GM23338 (cell line): ENCODE measurements around the gene DNAH10. TPM values are rescaled to one million over a fixed set of nuclear protein-coding genes. Genes with fewer than 3 reads are reported as not detected.

Experiments
- ATAC-seq: fragments of 200-7000 bp; cut with Tn5 transposase; 3 replicates; pipeline ENCODE4 v1.9.1; 2020
- DNase-seq: peaks from one replicate; pipeline ENCODE4 v3.0.0-alpha.2; 2015; ENCODE audit warnings: low spot score
- H2AFZ ChIP-seq: fragments of 200-600 bp; sonication (generic); 2 replicates; pipeline ENCODE4 v1.8.0; 2016; ENCODE audit warnings: antibody characterized with exemption, mild to moderate bottlenecking, moderate library complexity
- H3F3A ChIP-seq: fragments of 200-600 bp; sonication (generic); replicated peaks from 2 replicates; pipeline ENCODE4 v1.8.0; 2017; ENCODE audit warnings: antibody characterized with exemption, mixed run types, low read depth
- H3K27ac ChIP-seq: fragments of 200-600 bp; sonication (generic); 2 replicates; pipeline ENCODE4 v1.6.1; 2016; ENCODE audit warnings: low read depth
- H3K27me3 ChIP-seq: fragments of 200-600 bp; sonication (generic); 2 replicates; pipeline ENCODE4 v1.8.0; 2016; ENCODE audit warnings: mild to moderate bottlenecking, mixed run types, moderate library complexity; ENCODE audit not compliant: insufficient read depth
- H3K36me3 ChIP-seq: fragments of 200-600 bp; sonication (generic); 2 replicates; pipeline ENCODE4 v1.8.0; 2016; ENCODE audit warnings: mild to moderate bottlenecking; ENCODE audit not compliant: insufficient read depth
- H3K4me1 ChIP-seq: fragments of 200-600 bp; sonication (generic); 2 replicates; pipeline ENCODE4 v1.8.0; 2016; ENCODE audit warnings: mild to moderate bottlenecking, moderate library complexity; ENCODE audit not compliant: insufficient read depth
- H3K4me2 ChIP-seq: fragments of 200-600 bp; sonication (generic); 2 replicates; pipeline ENCODE4 v1.7.1; 2017; ENCODE audit warnings: mixed run types
- H3K4me3 ChIP-seq: fragments of 200-600 bp; sonication (generic); 2 replicates; pipeline ENCODE4 v1.6.1; 2016; ENCODE audit warnings: mixed run types
- H3K79me2 ChIP-seq: fragments of 200-600 bp; sonication (generic); replicated peaks from 2 replicates; pipeline ENCODE4 v1.8.0; 2017; ENCODE audit warnings: mild to moderate bottlenecking; ENCODE audit not compliant: insufficient read depth
- H3K9me2 ChIP-seq: fragments of 200-600 bp; sonication (generic); 2 replicates; pipeline ENCODE4 v1.8.0; 2017; ENCODE audit not compliant: insufficient read depth
- H4K20me1 ChIP-seq: fragments of 200-600 bp; sonication (generic); replicated peaks from 2 replicates; pipeline ENCODE4 v1.8.0; 2017; ENCODE audit warnings: mild to moderate bottlenecking; ENCODE audit not compliant: insufficient read depth
- H3K27ac Mint-ChIP-seq: 2 replicates; pipeline ENCODE4 v1.8.0; 2020; ENCODE audit warnings: inconsistent platforms, mild to moderate bottlenecking, moderate library complexity, mixed read lengths
- H3K27me3 Mint-ChIP-seq: 3 replicates; pipeline ENCODE4 v1.8.0; 2022; ENCODE audit warnings: low read depth, mild to moderate bottlenecking, moderate library complexity, mixed read lengths, inconsistent platforms; ENCODE audit not compliant: insufficient read depth, poor library complexity
- H3K36me3 Mint-ChIP-seq: 3 replicates; pipeline ENCODE4 v1.8.0; 2021; ENCODE audit warnings: low read depth, mild to moderate bottlenecking, inconsistent platforms, moderate library complexity, mixed read lengths
- H3K4me1 Mint-ChIP-seq: 3 replicates; pipeline ENCODE4 v1.8.0; 2020; ENCODE audit warnings: mild to moderate bottlenecking, inconsistent platforms, mixed read lengths
- H3K4me3 Mint-ChIP-seq: 3 replicates; pipeline ENCODE4 v1.8.0; 2021; ENCODE audit warnings: moderate library complexity, mild to moderate bottlenecking, inconsistent platforms, mixed read lengths
- H3K9me3 Mint-ChIP-seq: 3 replicates; pipeline ENCODE4 v1.8.0; 2020; ENCODE audit warnings: moderate library complexity, mild to moderate bottlenecking, inconsistent platforms, mixed read lengths
- CREB1 ChIP-seq: fragments of 250-450 bp; sonication (Bioruptor Pico); IDR thresholded peaks from 2 replicates; pipeline ENCODE4 v1.5.0; 2020; ENCODE audit warnings: low read depth, mild to moderate bottlenecking, moderate library complexity
- EZH2 ChIP-seq: fragments of 200-600 bp; sonication (generic); IDR thresholded peaks from one replicate; pipeline ENCODE4 v1.8.0; 2017; ENCODE audit warnings: antibody characterized with exemption, mild to moderate bottlenecking, low read depth; ENCODE audit not compliant: unreplicated experiment
- EZH2phosphoT487 ChIP-seq: fragments of 200-600 bp; sonication (generic); IDR thresholded peaks from one replicate; pipeline ENCODE4 v1.8.1; 2018; ENCODE audit warnings: antibody characterized with exemption; ENCODE audit not compliant: unreplicated experiment
- POLR2AphosphoS5 ChIP-seq: IDR thresholded peaks from 2 replicates; pipeline ENCODE4 v1.6.1; 2016; ENCODE audit warnings: antibody characterized with exemption, low read depth
- STAT1 ChIP-seq: IDR thresholded peaks from one replicate; pipeline ENCODE4 v1.6.1; 2016; ENCODE audit warnings: antibody characterized with exemption; ENCODE audit not compliant: unreplicated experiment
- ZNF331 ChIP-seq: fragments of 250-450 bp; sonication (Bioruptor Pico); IDR thresholded peaks from 2 replicates; pipeline ENCODE4 v1.5.0; 2020; ENCODE audit warnings: low read depth, mild to moderate bottlenecking, moderate library complexity
- polyA plus RNA-seq: library from polyadenylated mRNA; unstranded; fragments of >200 nt; fragmentation: Nextera tagmentation; extraction: Ambion mirVana; gene quantifications from 2 replicates; pipeline ENCODE4 v1.2.1, GENCODE V29; 2016
- total RNA-seq: library from RNA; depleted of rRNA; stranded (reverse); fragments of >200 nt; shearing (Covaris generic); gene quantifications from 2 replicates; pipeline ENCODE4 v1.2.3, GENCODE V29; 2014
- TF ChIP-seq, protein P1 (sequence below): IDR thresholded peaks from one replicate; pipeline ENCODE4 v1.6.1; 2018; ENCODE audit warnings: antibody characterized with exemption; ENCODE audit not compliant: unreplicated experiment
- TF ChIP-seq, protein P2 (sequence below), 2 experiments: fragments of 200-600 bp in 1 of 2; sonication (generic) in 1 of 2; conservative IDR thresholded peaks; 2 replicates each; pipeline versions ENCODE4 v1.5.1 to v1.6.1; 2016 to 2017; ENCODE audit warnings: antibody characterized with exemption in 2 of 2, low read depth in 2 of 2, mild to moderate bottlenecking in 2 of 2, moderate library complexity in 1 of 2
- TF ChIP-seq, protein P3 (sequence below): IDR thresholded peaks from 2 replicates; pipeline ENCODE4 v1.6.1; 2016; ENCODE audit warnings: antibody characterized with exemption
- TF ChIP-seq, protein P4 (sequence below): fragments of 250-450 bp; sonication (Bioruptor Pico); IDR thresholded peaks from 2 replicates; pipeline ENCODE4 v1.5.0; 2020; ENCODE audit warnings: mild to moderate bottlenecking, moderate library complexity

Gene DNAH10
- total and polyA plus RNA-seq, 2 experiments from 2014 or later, result 0.03 TPM

DNA sequence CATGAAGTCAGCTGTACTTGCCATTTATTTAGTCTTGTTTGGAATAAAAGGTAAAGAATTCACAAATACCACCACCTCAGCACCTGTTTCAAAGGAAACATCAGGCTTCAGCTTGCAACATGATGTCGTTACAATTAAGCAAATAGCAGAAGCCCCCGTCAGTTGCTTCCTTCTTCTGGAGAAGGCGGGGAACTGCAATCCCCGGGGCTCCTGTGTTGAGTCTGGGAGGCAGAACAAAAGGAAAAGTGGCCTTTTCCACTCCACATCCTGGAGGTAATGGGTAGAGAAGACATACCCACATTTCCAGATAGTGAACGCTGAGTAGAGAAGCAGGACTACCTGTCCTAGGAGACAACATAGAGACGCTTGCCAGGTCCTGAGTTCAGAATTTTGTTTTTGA is 92.8 kb downstream of the DNAH10 start:
- no peaks in the 10 kb centered on the region for H3K36me3 ChIP-seq
- H3K36me3 Mint-ChIP-seq, result no peaks in the 10 kb centered on the region
- no peak overlapping the region for H3K4me2 ChIP-seq
- no peaks in the 10 kb centered on the region for H3K79me2 ChIP-seq
- H3K27me3 ChIP-seq, result no peaks in the 10 kb centered on the region
- H3K4me1 Mint-ChIP-seq, result no peaks in the 10 kb centered on the region
- no peak overlapping the region for H2AFZ ChIP-seq
- no peaks in the 10 kb centered on the region for H3K4me1 ChIP-seq
- H3K9me2 ChIP-seq, result no peaks in the 10 kb centered on the region
- H3K4me3 ChIP-seq, result no peak overlapping the region
- H3F3A ChIP-seq, result no peaks in the 10 kb centered on the region
- H4K20me1 ChIP-seq, result no peaks in the 10 kb centered on the region
- peaks cover 9% of the 10 kb centered on the region for H3K27me3 Mint-ChIP-seq
- no peak overlapping the region for H3K4me3 Mint-ChIP-seq
- TF ChIP-seq ZNF331 (CRISPR knock-in tag) (no peak), STAT1 (no peak), CREB1 (CRISPR knock-in tag) (no peak), EZH2phosphoT487 (no peak), EZH2 (no peak), POLR2AphosphoS5 (no peak)
- TF ChIP-seq, protein P1, sequence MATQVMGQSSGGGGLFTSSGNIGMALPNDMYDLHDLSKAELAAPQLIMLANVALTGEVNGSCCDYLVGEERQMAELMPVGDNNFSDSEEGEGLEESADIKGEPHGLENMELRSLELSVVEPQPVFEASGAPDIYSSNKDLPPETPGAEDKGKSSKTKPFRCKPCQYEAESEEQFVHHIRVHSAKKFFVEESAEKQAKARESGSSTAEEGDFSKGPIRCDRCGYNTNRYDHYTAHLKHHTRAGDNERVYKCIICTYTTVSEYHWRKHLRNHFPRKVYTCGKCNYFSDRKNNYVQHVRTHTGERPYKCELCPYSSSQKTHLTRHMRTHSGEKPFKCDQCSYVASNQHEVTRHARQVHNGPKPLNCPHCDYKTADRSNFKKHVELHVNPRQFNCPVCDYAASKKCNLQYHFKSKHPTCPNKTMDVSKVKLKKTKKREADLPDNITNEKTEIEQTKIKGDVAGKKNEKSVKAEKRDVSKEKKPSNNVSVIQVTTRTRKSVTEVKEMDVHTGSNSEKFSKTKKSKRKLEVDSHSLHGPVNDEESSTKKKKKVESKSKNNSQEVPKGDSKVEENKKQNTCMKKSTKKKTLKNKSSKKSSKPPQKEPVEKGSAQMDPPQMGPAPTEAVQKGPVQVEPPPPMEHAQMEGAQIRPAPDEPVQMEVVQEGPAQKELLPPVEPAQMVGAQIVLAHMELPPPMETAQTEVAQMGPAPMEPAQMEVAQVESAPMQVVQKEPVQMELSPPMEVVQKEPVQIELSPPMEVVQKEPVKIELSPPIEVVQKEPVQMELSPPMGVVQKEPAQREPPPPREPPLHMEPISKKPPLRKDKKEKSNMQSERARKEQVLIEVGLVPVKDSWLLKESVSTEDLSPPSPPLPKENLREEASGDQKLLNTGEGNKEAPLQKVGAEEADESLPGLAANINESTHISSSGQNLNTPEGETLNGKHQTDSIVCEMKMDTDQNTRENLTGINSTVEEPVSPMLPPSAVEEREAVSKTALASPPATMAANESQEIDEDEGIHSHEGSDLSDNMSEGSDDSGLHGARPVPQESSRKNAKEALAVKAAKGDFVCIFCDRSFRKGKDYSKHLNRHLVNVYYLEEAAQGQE, result no peak
- ATAC-seq (peak; percentile 51; the same call in 2 of the 3 replicates), DNase-seq (peak; percentile 34)
- no peak overlapping the region for H3K27ac Mint-ChIP-seq
- no peak overlapping the region for H3K27ac ChIP-seq
- H3K9me3 Mint-ChIP-seq, result no peaks in the 10 kb centered on the region

DNA sequence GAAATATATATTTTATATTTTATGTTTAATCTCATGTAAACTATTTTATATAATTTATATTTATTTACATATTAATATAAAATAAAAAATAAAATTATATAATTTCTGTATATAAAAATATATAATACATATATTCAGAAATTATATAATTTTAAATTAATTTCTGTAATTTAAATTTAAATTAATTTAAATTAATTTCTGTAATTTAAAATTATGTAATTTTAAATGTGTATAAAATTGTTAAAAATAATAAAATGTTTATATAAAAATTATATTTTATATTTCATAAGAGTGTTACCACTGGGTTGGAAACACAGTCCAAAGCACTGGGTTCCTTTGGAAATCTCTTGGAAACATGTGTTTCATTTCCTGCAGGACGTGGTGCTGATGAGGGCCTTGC is 94.6 kb downstream of the DNAH10 start:
- ATAC-seq, result no peak
- Histone ChIP-seq H3K9me2 (no peaks in the 10 kb centered on the region), H3K36me3 (no peaks in the 10 kb centered on the region), H3K4me1 (no peaks in the 10 kb centered on the region), H3K27me3 (no peaks in the 10 kb centered on the region), H3F3A (no peaks in the 10 kb centered on the region), H2AFZ (no peak overlapping the region), H3K27ac (no peak overlapping the region), H3K4me2 (no peak overlapping the region), H3K79me2 (no peaks in the 10 kb centered on the region), H3K4me3 (no peak overlapping the region), H4K20me1 (no peaks in the 10 kb centered on the region)
- Mint-ChIP-seq H3K27ac (no peak overlapping the region), H3K9me3 (no peaks in the 10 kb centered on the region), H3K27me3 (peaks cover 5% of the 10 kb centered on the region), H3K36me3 (no peaks in the 10 kb centered on the region), H3K4me3 (no peak overlapping the region), H3K4me1 (no peaks in the 10 kb centered on the region)
- no peak for DNase-seq
- TF ChIP-seq, protein P2, sequence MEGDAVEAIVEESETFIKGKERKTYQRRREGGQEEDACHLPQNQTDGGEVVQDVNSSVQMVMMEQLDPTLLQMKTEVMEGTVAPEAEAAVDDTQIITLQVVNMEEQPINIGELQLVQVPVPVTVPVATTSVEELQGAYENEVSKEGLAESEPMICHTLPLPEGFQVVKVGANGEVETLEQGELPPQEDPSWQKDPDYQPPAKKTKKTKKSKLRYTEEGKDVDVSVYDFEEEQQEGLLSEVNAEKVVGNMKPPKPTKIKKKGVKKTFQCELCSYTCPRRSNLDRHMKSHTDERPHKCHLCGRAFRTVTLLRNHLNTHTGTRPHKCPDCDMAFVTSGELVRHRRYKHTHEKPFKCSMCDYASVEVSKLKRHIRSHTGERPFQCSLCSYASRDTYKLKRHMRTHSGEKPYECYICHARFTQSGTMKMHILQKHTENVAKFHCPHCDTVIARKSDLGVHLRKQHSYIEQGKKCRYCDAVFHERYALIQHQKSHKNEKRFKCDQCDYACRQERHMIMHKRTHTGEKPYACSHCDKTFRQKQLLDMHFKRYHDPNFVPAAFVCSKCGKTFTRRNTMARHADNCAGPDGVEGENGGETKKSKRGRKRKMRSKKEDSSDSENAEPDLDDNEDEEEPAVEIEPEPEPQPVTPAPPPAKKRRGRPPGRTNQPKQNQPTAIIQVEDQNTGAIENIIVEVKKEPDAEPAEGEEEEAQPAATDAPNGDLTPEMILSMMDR (conservative IDR thresholded peaks at IDR 0.05; ENCODE audit: low read depth in 2 of 2), result no peak
- no peak for TF ChIP-seq POLR2AphosphoS5
- TF ChIP-seq, protein P3, sequence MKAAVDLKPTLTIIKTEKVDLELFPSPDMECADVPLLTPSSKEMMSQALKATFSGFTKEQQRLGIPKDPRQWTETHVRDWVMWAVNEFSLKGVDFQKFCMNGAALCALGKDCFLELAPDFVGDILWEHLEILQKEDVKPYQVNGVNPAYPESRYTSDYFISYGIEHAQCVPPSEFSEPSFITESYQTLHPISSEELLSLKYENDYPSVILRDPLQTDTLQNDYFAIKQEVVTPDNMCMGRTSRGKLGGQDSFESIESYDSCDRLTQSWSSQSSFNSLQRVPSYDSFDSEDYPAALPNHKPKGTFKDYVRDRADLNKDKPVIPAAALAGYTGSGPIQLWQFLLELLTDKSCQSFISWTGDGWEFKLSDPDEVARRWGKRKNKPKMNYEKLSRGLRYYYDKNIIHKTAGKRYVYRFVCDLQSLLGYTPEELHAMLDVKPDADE, result no peak
- TF ChIP-seq, protein P4, sequence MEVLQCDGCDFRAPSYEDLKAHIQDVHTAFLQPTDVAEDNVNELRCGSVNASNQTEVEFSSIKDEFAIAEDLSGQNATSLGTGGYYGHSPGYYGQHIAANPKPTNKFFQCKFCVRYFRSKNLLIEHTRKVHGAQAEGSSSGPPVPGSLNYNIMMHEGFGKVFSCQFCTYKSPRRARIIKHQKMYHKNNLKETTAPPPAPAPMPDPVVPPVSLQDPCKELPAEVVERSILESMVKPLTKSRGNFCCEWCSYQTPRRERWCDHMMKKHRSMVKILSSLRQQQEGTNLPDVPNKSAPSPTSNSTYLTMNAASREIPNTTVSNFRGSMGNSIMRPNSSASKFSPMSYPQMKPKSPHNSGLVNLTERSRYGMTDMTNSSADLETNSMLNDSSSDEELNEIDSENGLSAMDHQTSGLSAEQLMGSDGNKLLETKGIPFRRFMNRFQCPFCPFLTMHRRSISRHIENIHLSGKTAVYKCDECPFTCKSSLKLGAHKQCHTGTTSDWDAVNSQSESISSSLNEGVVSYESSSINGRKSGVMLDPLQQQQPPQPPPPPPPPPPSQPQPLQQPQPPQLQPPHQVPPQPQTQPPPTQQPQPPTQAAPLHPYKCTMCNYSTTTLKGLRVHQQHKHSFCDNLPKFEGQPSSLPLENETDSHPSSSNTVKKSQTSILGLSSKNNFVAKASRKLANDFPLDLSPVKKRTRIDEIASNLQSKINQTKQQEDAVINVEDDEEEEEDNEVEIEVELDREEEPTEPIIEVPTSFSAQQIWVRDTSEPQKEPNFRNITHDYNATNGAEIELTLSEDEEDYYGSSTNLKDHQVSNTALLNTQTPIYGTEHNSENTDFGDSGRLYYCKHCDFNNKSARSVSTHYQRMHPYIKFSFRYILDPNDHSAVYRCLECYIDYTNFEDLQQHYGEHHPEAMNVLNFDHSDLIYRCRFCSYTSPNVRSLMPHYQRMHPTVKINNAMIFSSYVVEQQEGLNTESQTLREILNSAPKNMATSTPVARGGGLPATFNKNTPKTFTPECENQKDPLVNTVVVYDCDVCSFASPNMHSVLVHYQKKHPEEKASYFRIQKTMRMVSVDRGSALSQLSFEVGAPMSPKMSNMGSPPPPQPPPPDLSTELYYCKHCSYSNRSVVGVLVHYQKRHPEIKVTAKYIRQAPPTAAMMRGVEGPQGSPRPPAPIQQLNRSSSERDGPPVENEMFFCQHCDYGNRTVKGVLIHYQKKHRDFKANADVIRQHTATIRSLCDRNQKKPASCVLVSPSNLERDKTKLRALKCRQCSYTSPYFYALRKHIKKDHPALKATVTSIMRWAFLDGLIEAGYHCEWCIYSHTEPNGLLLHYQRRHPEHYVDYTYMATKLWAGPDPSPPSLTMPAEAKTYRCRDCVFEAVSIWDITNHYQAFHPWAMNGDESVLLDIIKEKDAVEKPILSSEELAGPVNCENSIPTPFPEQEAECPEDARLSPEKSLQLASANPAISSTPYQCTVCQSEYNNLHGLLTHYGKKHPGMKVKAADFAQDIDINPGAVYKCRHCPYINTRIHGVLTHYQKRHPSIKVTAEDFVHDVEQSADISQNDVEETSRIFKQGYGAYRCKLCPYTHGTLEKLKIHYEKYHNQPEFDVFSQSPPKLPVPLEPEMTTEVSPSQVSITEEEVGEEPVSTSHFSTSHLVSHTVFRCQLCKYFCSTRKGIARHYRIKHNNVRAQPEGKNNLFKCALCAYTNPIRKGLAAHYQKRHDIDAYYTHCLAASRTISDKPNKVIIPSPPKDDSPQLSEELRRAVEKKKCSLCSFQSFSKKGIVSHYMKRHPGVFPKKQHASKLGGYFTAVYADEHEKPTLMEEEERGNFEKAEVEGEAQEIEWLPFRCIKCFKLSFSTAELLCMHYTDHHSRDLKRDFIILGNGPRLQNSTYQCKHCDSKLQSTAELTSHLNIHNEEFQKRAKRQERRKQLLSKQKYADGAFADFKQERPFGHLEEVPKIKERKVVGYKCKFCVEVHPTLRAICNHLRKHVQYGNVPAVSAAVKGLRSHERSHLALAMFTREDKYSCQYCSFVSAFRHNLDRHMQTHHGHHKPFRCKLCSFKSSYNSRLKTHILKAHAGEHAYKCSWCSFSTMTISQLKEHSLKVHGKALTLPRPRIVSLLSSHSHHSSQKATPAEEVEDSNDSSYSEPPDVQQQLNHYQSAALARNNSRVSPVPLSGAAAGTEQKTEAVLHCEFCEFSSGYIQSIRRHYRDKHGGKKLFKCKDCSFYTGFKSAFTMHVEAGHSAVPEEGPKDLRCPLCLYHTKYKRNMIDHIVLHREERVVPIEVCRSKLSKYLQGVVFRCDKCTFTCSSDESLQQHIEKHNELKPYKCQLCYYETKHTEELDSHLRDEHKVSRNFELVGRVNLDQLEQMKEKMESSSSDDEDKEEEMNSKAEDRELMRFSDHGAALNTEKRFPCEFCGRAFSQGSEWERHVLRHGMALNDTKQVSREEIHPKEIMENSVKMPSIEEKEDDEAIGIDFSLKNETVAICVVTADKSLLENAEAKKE (CRISPR knock-in tag), result no peak
